Astrocyte (in vitro differentiated cells and primary cell): ENCODE data around the gene FHL1.

Experiments used
- CTCF ChIP-seq: IDR thresholded peaks from 2 replicates; pipeline ENCODE4 v1.5.1; 2011; ENCODE audit warnings: low read depth, mild to moderate bottlenecking, inconsistent platforms, low read length, moderate library complexity; ENCODE audit not compliant: insufficient read depth
- EZH2 ChIP-seq: IDR thresholded peaks from 2 replicates; pipeline ENCODE4 v1.6.1; 2012; ENCODE audit warnings: mild to moderate bottlenecking, low read length, inconsistent platforms; ENCODE audit not compliant: insufficient read depth

GRCh38 chrX:136163689-136164088 is 16.4 kb downstream of the FHL1 start:
- TF ChIP-seq CTCF (no peak), EZH2 (no peak)
